ENCODE measurements around the gene TENM4. TPM values are rescaled to one million over a fixed set of nuclear protein-coding genes. Genes with fewer than 3 reads are reported as not detected.
A peak's percentile ranks its signal among the peaks of the same experiment; 100 is the strongest.

TENM4 gene
- total RNA-seq, 2 experiments from 2014 or later = not detected

DNA sequence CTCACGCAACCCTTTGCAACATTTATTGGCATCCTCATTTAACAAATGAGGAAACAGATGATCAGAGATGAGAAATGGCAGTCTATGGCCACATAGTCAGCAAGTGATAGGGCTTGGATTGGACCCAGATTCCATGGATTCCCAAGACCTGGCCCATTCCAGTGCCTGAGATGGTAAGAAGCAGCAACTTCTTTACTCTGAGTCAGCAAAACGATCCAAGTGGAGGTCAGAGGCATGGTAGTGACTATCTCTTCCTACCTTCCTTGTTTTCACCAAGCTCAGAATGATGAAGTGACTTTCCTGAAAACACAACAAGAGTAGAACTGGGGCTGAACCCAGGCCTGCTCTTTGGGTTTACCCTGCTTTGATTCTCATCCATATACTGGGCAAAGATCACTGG lies 293.1 kb downstream of the TENM4 start:
- Mint-ChIP-seq H3K27ac (no peak overlapping the region), H3K9me3 (no peaks in the 10 kb centered on the region), H3K4me3 (no peak overlapping the region), H3K4me1 (ENCODE audit: low read depth) (no peaks in the 10 kb centered on the region), H3K36me3 (ENCODE audit: low read depth) (no peaks in the 10 kb centered on the region), H3K27me3 (no peaks in the 10 kb centered on the region)
- ATAC-seq = no peak
- intact Hi-C loops (cut with micrococcal nuclease) = no loop called here
- ChIA-PET CTCF (no interaction called here), POLR2A (no interaction called here)
- DNase-seq = no peak
- TF ChIP-seq, protein P1, sequence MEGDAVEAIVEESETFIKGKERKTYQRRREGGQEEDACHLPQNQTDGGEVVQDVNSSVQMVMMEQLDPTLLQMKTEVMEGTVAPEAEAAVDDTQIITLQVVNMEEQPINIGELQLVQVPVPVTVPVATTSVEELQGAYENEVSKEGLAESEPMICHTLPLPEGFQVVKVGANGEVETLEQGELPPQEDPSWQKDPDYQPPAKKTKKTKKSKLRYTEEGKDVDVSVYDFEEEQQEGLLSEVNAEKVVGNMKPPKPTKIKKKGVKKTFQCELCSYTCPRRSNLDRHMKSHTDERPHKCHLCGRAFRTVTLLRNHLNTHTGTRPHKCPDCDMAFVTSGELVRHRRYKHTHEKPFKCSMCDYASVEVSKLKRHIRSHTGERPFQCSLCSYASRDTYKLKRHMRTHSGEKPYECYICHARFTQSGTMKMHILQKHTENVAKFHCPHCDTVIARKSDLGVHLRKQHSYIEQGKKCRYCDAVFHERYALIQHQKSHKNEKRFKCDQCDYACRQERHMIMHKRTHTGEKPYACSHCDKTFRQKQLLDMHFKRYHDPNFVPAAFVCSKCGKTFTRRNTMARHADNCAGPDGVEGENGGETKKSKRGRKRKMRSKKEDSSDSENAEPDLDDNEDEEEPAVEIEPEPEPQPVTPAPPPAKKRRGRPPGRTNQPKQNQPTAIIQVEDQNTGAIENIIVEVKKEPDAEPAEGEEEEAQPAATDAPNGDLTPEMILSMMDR (IDR thresholded peaks at IDR 0.05) = no peak

DNA sequence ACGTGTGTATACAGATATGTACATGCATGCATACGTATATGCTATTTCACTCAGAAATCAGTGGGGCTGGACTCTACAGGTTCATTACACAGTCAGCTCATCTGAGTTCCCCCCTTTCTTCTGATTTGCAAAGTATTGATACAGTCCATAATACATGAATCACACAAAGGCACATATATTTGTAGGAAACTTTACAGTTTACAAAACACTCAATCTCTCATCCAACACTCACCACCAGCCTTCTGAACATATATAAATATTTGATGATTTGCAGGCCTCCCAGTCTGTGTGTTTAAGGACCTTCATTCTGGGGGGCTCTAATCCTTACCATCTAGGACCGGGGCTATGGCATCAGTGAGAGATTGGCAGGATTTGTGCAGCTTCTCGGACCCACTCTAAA lies 293.8 kb downstream of the TENM4 start:
- Mint-ChIP-seq H3K27me3 (no peaks in the 10 kb centered on the region), H3K9me3 (no peaks in the 10 kb centered on the region), H3K4me3 (no peak overlapping the region), H3K36me3 (ENCODE audit: low read depth) (no peaks in the 10 kb centered on the region), H3K27ac (no peak overlapping the region), H3K4me1 (ENCODE audit: low read depth) (no peaks in the 10 kb centered on the region)
- intact Hi-C loops (cut with micrococcal nuclease) = no loop called here
- TF ChIP-seq, protein P1 (IDR thresholded peaks at IDR 0.05) = no peak
- DNase-seq = no peak
- no peak for ATAC-seq
- ChIA-PET CTCF (no interaction called here), POLR2A (no interaction called here)

DNA sequence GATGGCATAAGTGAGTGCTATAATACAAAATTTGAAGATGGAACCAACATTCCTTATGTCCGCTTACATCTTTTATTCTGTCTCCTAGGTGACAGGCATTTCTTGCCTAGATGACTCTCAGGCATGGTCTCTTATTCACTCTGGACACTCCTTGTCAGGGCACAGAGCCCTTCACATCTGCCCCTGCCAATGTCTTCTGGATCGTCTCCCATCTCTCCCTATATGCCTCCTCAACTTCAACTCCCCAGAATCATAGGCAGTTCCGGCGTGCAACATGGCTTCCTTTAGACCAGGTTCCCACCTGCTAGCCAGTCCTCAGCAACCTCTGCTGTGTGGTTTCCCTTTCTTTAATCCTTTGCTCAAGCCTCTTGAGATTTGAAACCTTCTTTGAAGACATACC lies 300.9 kb downstream of the TENM4 start:
- CTCF ChIA-PET = no interaction called here
- POLR2A ChIA-PET = no interaction called here
- DNase-seq (peak; percentile 18), ATAC-seq (peak; percentile 45)
- Mint-ChIP-seq H3K9me3 (no peaks in the 10 kb centered on the region), H3K27ac (no peak overlapping the region), H3K36me3 (ENCODE audit: low read depth) (no peaks in the 10 kb centered on the region), H3K27me3 (peaks cover 2% of the 10 kb centered on the region), H3K4me1 (ENCODE audit: low read depth) (no peaks in the 10 kb centered on the region), H3K4me3 (no peak overlapping the region)
- TF ChIP-seq, protein P1 (IDR thresholded peaks at IDR 0.05) = no peak
- intact Hi-C loops (cut with micrococcal nuclease) = no loop called here

DNA sequence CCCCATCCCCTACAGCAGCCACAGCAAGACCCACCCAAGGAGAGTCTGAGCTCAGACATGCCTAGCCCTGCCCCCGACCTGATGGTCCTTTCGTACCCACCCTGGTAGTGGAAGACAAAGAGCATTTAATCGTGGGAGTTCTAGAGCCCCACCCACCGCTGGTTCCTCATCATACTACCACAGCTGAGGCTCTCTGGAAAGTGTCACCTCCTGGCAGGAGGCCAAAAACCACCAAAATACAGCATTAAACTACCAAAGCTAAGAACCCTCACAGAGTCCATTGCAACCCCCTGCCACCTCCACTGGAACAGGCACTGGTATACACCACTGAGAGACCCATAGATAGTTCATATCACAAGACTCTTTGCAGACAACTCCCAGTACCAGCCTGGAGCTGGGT lies 311.1 kb downstream of the TENM4 start:
- Mint-ChIP-seq H3K27ac (no peak overlapping the region), H3K4me1 (ENCODE audit: low read depth) (no peaks in the 10 kb centered on the region), H3K4me3 (no peak overlapping the region), H3K9me3 (peaks cover 16% of the 10 kb centered on the region), H3K36me3 (ENCODE audit: low read depth) (no peaks in the 10 kb centered on the region), H3K27me3 (peaks cover 2% of the 10 kb centered on the region)
- ChIA-PET CTCF (no interaction called here), POLR2A (no interaction called here)
- ATAC-seq (no peak), DNase-seq (no peak)
- TF ChIP-seq, protein P1 (IDR thresholded peaks at IDR 0.05) = no peak
- intact Hi-C loops (cut with micrococcal nuclease) = no loop called here

DNA sequence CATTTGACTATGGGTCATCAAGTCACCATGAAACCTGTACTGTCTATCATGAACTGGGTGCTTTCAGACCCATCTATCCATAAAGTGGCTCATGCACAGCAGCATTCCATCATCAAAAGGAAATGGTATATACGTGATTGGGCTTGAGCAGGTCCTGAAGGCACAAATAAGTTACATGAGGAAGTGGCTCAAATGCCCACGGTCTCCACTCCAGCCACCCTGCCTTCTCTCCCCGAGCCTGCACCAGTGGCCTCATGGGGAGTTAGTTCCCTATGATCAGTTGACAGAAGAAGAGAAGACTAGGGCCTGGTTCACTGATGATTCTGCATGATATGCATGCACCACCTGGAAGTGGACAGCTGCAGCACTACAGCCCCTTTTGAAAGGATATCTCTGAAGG lies 312.5 kb downstream of the TENM4 start:
- TF ChIP-seq, protein P1 (IDR thresholded peaks at IDR 0.05) = no peak
- peaks cover 2% of the 10 kb centered on the region for H3K27me3 Mint-ChIP-seq
- intact Hi-C loops (cut with micrococcal nuclease) = no loop called here

More for the DNA sequence above, 312.5 kb downstream of the TENM4 start:
- Mint-ChIP-seq H3K27ac (no peak overlapping the region), H3K9me3 (peaks cover 16% of the 10 kb centered on the region), H3K4me3 (no peak overlapping the region), H3K36me3 (ENCODE audit: low read depth) (no peaks in the 10 kb centered on the region), H3K4me1 (ENCODE audit: low read depth) (no peaks in the 10 kb centered on the region)
- ChIA-PET POLR2A (no interaction called here), CTCF (no interaction called here)
- DNase-seq = no peak
- no peak for ATAC-seq

Data from activated CD8-positive, alpha-beta T cell treated with anti-CD3 and anti-CD28 coated beads for 36 hours (primary cell).